Measurements from ENCODE around the gene STPG4.
A peak's percentile ranks its signal among the peaks of the same experiment; 100 is the strongest.

Gene STPG4

GRCh38 chr2:47070920-47071824, 83.9 kb downstream of the STPG4 start:
- DNase-seq (ENCODE audit: low spot score) = peak; percentile 57

- DNase-seq (ENCODE audit: low spot score) = no peak
These were observed 84.8 kb downstream of the STPG4 start for GRCh38 chr2:47070155-47070919.

- no peak for DNase-seq (ENCODE audit: low spot score)
These were observed 85.4 kb downstream of the STPG4 start for GRCh38 chr2:47069628-47070154.

GRCh38 chr2:47068981-47069627, 86.0 kb downstream of the STPG4 start:
- no peak for DNase-seq (ENCODE audit: low spot score)

GRCh38 chr2:47067788-47068407, 87.2 kb downstream of the STPG4 start:
- DNase-seq (ENCODE audit: low spot score) = no peak

GRCh38 chr2:47065771-47066380, 89.2 kb downstream of the STPG4 start:
- no peak for DNase-seq (ENCODE audit: low spot score)

GRCh38 chr2:47065343-47065742, 89.8 kb downstream of the STPG4 start:
- no peak for DNase-seq (ENCODE audit: low spot score)

- no peak for DNase-seq (ENCODE audit: low spot score)
These were observed 91.0 kb downstream of the STPG4 start for GRCh38 chr2:47064106-47064505.

GRCh38 chr2:47063538-47063930, 91.6 kb downstream of the STPG4 start:
- DNase-seq (ENCODE audit: low spot score) = no peak

- no peak for DNase-seq (ENCODE audit: low spot score)
These were observed 92.2 kb downstream of the STPG4 start for GRCh38 chr2:47062681-47063537.

- no peak for DNase-seq (ENCODE audit: low spot score)
These were observed 93.0 kb downstream of the STPG4 start for GRCh38 chr2:47061944-47062678.

- DNase-seq (ENCODE audit: low spot score) = no peak
These were observed 94.4 kb downstream of the STPG4 start for GRCh38 chr2:47060652-47061170.

- no peak for DNase-seq (ENCODE audit: low spot score)
These were observed 96.8 kb downstream of the STPG4 start for GRCh38 chr2:47058003-47058931.

GRCh38 chr2:47057687-47058002, 97.5 kb downstream of the STPG4 start:
- no peak for DNase-seq (ENCODE audit: low spot score)

- DNase-seq (ENCODE audit: low spot score) = no peak
These were observed 98.0 kb downstream of the STPG4 start for GRCh38 chr2:47056868-47057686.

- no peak for DNase-seq (ENCODE audit: low spot score)
These were observed 98.7 kb downstream of the STPG4 start for GRCh38 chr2:47056374-47056773.

- DNase-seq (ENCODE audit: low spot score) = no peak
These were observed 100.2 kb downstream of the STPG4 start for GRCh38 chr2:47054868-47055267.

Measured in activated CD4-positive, alpha-beta T cell treated with anti-CD3 and anti-CD28 coated beads, Interleukin-2, Interleukin-4, amounts not matched to agents 100 ng/mL and 50 ng/mL, durations not matched to agents 16 hours and 8 hours (primary cell).